Loucy (cell line): Measurements from ENCODE around the gene DOLPP1.

ENCODE experiments used
- CTCF ChIP-seq: fragments of 200-600 bp; sonication (generic); conservative IDR thresholded peaks from 2 replicates; pipeline ENCODE4 v1.5.1; 2014; ENCODE audit warnings: mild to moderate bottlenecking, antibody characterized with exemption, low read length
- EZH2phosphoT487 ChIP-seq: fragments of 200-600 bp; IDR thresholded peaks from 2 replicates; pipeline ENCODE4 v1.6.1; 2018; ENCODE audit warnings: antibody characterized with exemption, mild to moderate bottlenecking, moderate library complexity, borderline replicate concordance

DNA sequence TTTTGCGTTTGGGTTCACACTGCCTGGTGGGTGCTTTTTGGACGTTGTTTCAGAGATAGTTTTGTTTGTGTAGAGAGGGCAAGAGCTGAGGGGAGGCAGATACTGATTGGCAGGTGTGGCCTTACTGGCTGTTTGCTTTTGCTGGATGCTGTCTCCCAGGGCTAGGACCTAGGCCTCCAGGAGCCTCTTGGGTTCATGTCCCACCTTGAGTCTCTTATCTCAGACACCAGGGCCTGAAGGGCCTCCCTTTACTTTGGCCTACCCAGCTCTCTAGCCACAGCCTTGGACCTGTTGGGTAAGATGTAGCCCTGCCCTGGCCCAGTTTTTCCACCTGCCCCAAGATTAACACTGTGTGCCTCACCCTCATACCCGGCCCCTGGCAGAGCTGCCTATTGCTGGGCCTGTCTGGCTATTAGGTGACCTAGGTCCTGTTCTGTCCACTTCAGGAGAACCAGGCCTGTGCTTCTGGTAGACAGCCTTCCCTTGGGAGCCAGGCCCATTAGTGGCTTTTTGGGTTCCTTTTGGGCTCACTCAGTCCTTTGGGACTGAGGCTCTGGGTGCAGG, 43.7 kb downstream of the DOLPP1 start:
- no peak for TF ChIP-seq CTCF
- TF ChIP-seq EZH2phosphoT487 = no peak
